ENCODE measurements around the gene CHMP2A.
"Not testable (repeated sequence)": the region's sequence is repeated elsewhere in the genome, so short reads cannot be mapped to it uniquely, and the experiment has no call there.

- not testable (repeated sequence) for TF ChIP-seq CTCF (IDR thresholded peaks at IDR 0.05 in 2 of 3, conservative IDR thresholded peaks at IDR 0.05 in 1 of 3; ENCODE audit: control insufficient read depth in 2 of 3, extremely low read depth in 1 of 3, insufficient read depth in 1 of 3, low read depth in 3 of 3, low read length in 3 of 3); POU2F2 (IDR thresholded peaks at IDR 0.05; ENCODE audit: borderline replicate concordance, low read depth, low read length); KAT2A (conservative IDR thresholded peaks at IDR 0.05; ENCODE audit: control insufficient read depth, low read depth, low read length); POLR2A (IDR thresholded peaks at IDR 0.05; ENCODE audit: low read depth, low read length); ZNF274 (IDR thresholded peaks at IDR 0.05; ENCODE audit: insufficient read depth, insufficient read length); TBL1XR1 (IDR thresholded peaks at IDR 0.05; ENCODE audit: low read depth, low read length); ESRRA (IDR thresholded peaks at IDR 0.05; ENCODE audit: low read length)
Observed at GRCh38 chr19:58507602-58508223, 47.2 kb downstream of the CHMP2A start.

All from GM12878 (cell line).